Liver (tissue), 3 donors: ENCODE results near the gene WDR90.

Source experiments
- ATF3 ChIP-seq: IDR thresholded peaks from 2 replicates; pipeline ENCODE4 v1.6.1; 2016; ENCODE audit warnings: antibody characterized with exemption
- CTCF ChIP-seq: fragments of 150-350 bp; IDR thresholded peaks from 2 replicates; pipeline ENCODE4 v1.5.1; 2017; ENCODE audit warnings: improper control_type of control experiment, low read depth, low read length; ENCODE audit not compliant: missing input control
- EGR1 ChIP-seq, 2 donors: IDR thresholded peaks; 2 replicates each; pipeline ENCODE4 v1.6.1; 2016 to 2018; ENCODE audit warnings: antibody characterized with exemption in 2 of 2, low read depth in 2 of 2
- FOXA1 ChIP-seq: IDR thresholded peaks from 2 replicates; pipeline ENCODE4 v1.6.1; 2016; ENCODE audit warnings: antibody characterized with exemption
- FOXA2 ChIP-seq: IDR thresholded peaks from 2 replicates; pipeline ENCODE4 v1.6.1; 2016; ENCODE audit warnings: antibody characterized with exemption
- GABPA ChIP-seq, 2 donors: IDR thresholded peaks in 1 of 2; conservative IDR thresholded peaks in 1 of 2; 2 replicates each; pipeline ENCODE4 v1.6.1; 2016; ENCODE audit warnings: antibody characterized with exemption in 2 of 2, mild to moderate bottlenecking in 1 of 2, moderate library complexity in 1 of 2
- JUND ChIP-seq, 2 donors: IDR thresholded peaks; 2 replicates each; pipeline ENCODE4 v1.6.1; 2016; ENCODE audit warnings: antibody characterized with exemption in 2 of 2
- MAX ChIP-seq: IDR thresholded peaks from 2 replicates; pipeline ENCODE4 v1.6.1; 2016; ENCODE audit warnings: antibody characterized with exemption
- RAD21 ChIP-seq, 2 donors: IDR thresholded peaks; 2 replicates each; pipeline ENCODE4 v1.6.1; 2016; ENCODE audit warnings: antibody characterized with exemption in 2 of 2, mild to moderate bottlenecking in 2 of 2
- REST ChIP-seq: IDR thresholded peaks from 2 replicates; pipeline ENCODE4 v1.6.1; 2016; ENCODE audit warnings: antibody characterized with exemption, mild to moderate bottlenecking
- SP1 ChIP-seq: IDR thresholded peaks from 2 replicates; pipeline ENCODE4 v1.6.1; 2018; ENCODE audit warnings: antibody characterized with exemption, mild to moderate bottlenecking
- TAF1 ChIP-seq: conservative IDR thresholded peaks from 2 replicates; pipeline ENCODE4 v1.6.1; 2016; ENCODE audit warnings: antibody characterized with exemption, mild to moderate bottlenecking
- YY1 ChIP-seq: IDR thresholded peaks from 2 replicates; pipeline ENCODE4 v1.6.1; 2016; ENCODE audit warnings: antibody characterized with exemption, mild to moderate bottlenecking
- ZBTB33 ChIP-seq: IDR thresholded peaks from 2 replicates; pipeline ENCODE4 v1.6.1; 2016; ENCODE audit warnings: antibody characterized with exemption
- donor health status: healthy.
- donor health status: healthy.

- TF ChIP-seq CTCF = no peak
- TF ChIP-seq SP1 = no peak
- no peak for TF ChIP-seq MAX
- no peak for TF ChIP-seq REST
- TF ChIP-seq RAD21 (IDR thresholded peaks at IDR 0.05) = no peak
- TF ChIP-seq YY1 = no peak
- TF ChIP-seq JUND (IDR thresholded peaks at IDR 0.05) = no peak
- no peak for TF ChIP-seq GABPA (IDR thresholded peaks at IDR 0.05 in 1 of 2, conservative IDR thresholded peaks at IDR 0.05 in 1 of 2)
- TF ChIP-seq FOXA1 = no peak
- no peak for TF ChIP-seq TAF1
- TF ChIP-seq EGR1 (IDR thresholded peaks at IDR 0.05; ENCODE audit: low read depth in 2 of 2) = no peak
- TF ChIP-seq ZBTB33 = no peak
- TF ChIP-seq ATF3 = no peak
- no peak for TF ChIP-seq FOXA2
Observed at GRCh38 chr16:683396-684070, 34.4 kb downstream of the WDR90 start.
